ENCODE measurements around the gene GNS. TPM values are rescaled to one million over a fixed set of nuclear protein-coding genes. Genes with fewer than 3 reads are reported as not detected.

Gene GNS
- total RNA-seq, 1 experiment from 2014 or later = 85.1 TPM

GRCh38 chr12:64746663-64747062 lies 12.5 kb downstream of the GNS start:
- Mint-ChIP-seq H3K9me3 (ENCODE audit: low read depth, unreplicated experiment) (no peaks in the 10 kb centered on the region), H3K4me3 (ENCODE audit: low read depth, unreplicated experiment) (no peak overlapping the region), H3K27me3 (ENCODE audit: unreplicated experiment) (no peaks in the 10 kb centered on the region), H3K27ac (ENCODE audit: unreplicated experiment) (no peak overlapping the region), H3K36me3 (ENCODE audit: insufficient read depth, unreplicated experiment) (peaks cover 27% of the 10 kb centered on the region), H3K4me1 (ENCODE audit: low read depth, unreplicated experiment) (peaks cover 20% of the 10 kb centered on the region)
- BruUV-seq (replicated peaks) = no TSS peak
- no peak for DNase-seq
- no peak for TF ChIP-seq CTCF (IDR thresholded peaks at IDR 0.05; ENCODE audit: unreplicated experiment)
- intact Hi-C loops (cut with micrococcal nuclease; ENCODE audit: unreplicated experiment) = no loop called here
- CTCF ChIA-PET = no interaction called here

- BruUV-seq (replicated peaks) = no TSS peak
- H3K36me3 Mint-ChIP-seq (ENCODE audit: insufficient read depth, unreplicated experiment) = peaks cover 31% of the 10 kb centered on the region
- peaks cover 20% of the 10 kb centered on the region for H3K4me1 Mint-ChIP-seq (ENCODE audit: low read depth, unreplicated experiment)
- H3K4me3 Mint-ChIP-seq (ENCODE audit: low read depth, unreplicated experiment) = no peak overlapping the region
- H3K27ac Mint-ChIP-seq (ENCODE audit: unreplicated experiment) = no peak overlapping the region
- CTCF ChIA-PET = interaction anchor here (0.6 to 0.9 kb wide), 2 partner anchors 8 to 139 kb away, joined by 4 to 5 read pairs; no protein-coding TSS in a partner anchor
- no peaks in the 10 kb centered on the region for H3K27me3 Mint-ChIP-seq (ENCODE audit: unreplicated experiment)
- H3K9me3 Mint-ChIP-seq (ENCODE audit: low read depth, unreplicated experiment) = no peaks in the 10 kb centered on the region
- intact Hi-C loops (cut with micrococcal nuclease; ENCODE audit: unreplicated experiment) = no loop called here
- DNase-seq = no peak
- TF ChIP-seq CTCF (IDR thresholded peaks at IDR 0.05; ENCODE audit: unreplicated experiment) = no peak
These were observed 13.2 kb downstream of the GNS start for GRCh38 chr12:64745980-64746379.

GRCh38 chr12:64745259-64745807 lies 13.9 kb downstream of the GNS start:
- BruUV-seq (replicated peaks) = no TSS peak
- no peak for TF ChIP-seq CTCF (IDR thresholded peaks at IDR 0.05; ENCODE audit: unreplicated experiment)
- Mint-ChIP-seq H3K27me3 (ENCODE audit: unreplicated experiment) (no peaks in the 10 kb centered on the region), H3K9me3 (ENCODE audit: low read depth, unreplicated experiment) (no peaks in the 10 kb centered on the region), H3K4me1 (ENCODE audit: low read depth, unreplicated experiment) (peaks cover 20% of the 10 kb centered on the region), H3K27ac (ENCODE audit: unreplicated experiment) (no peak overlapping the region), H3K4me3 (ENCODE audit: low read depth, unreplicated experiment) (no peak overlapping the region), H3K36me3 (ENCODE audit: insufficient read depth, unreplicated experiment) (peaks cover 31% of the 10 kb centered on the region)
- CTCF ChIA-PET = interaction anchor here (0.6 to 0.9 kb wide), 4 partner anchors 11 to 342 kb away, joined by 3 to 9 read pairs (median 5); no protein-coding TSS in a partner anchor
- intact Hi-C loops (cut with micrococcal nuclease; ENCODE audit: unreplicated experiment) = no loop called here
- peak; percentile 10 for DNase-seq

- Mint-ChIP-seq H3K4me1 (ENCODE audit: low read depth, unreplicated experiment) (peaks cover 20% of the 10 kb centered on the region), H3K27me3 (ENCODE audit: unreplicated experiment) (no peaks in the 10 kb centered on the region), H3K9me3 (ENCODE audit: low read depth, unreplicated experiment) (no peaks in the 10 kb centered on the region), H3K36me3 (ENCODE audit: insufficient read depth, unreplicated experiment) (peaks cover 29% of the 10 kb centered on the region), H3K4me3 (ENCODE audit: low read depth, unreplicated experiment) (no peak overlapping the region), H3K27ac (ENCODE audit: unreplicated experiment) (no peak overlapping the region)
- DNase-seq = no peak
- BruUV-seq (replicated peaks) = no TSS peak
- intact Hi-C loops (cut with micrococcal nuclease; ENCODE audit: unreplicated experiment) = no loop called here
- CTCF ChIA-PET = interaction anchor here (0.6 to 0.9 kb wide), 5 partner anchors 10 to 343 kb away, joined by 3 to 9 read pairs (median 4); no protein-coding TSS in a partner anchor
- TF ChIP-seq CTCF (IDR thresholded peaks at IDR 0.05; ENCODE audit: unreplicated experiment) = no peak
These were observed 14.6 kb downstream of the GNS start for GRCh38 chr12:64744422-64745258.

All from Calu3 (cell line).